IMR-90 (cell line): ENCODE data around the gene RNF14. TPM values are rescaled to one million over a fixed set of nuclear protein-coding genes. Genes with fewer than 3 reads are reported as not detected.
A peak's percentile ranks its signal among the peaks of the same experiment; 100 is the strongest.

Experiments used
- ATAC-seq: fragments of 200-7000 bp; cut with Tn5 transposase; 2 replicates; pipeline ENCODE4 v1.9.1; 2020; ENCODE audit warnings: low read depth, mild to moderate bottlenecking, moderate library complexity
- BruUV-seq: library from RNA; stranded (reverse); fragments of 400-500 nt; replicated peaks from 2 replicates; lab custom pipeline; 2021; lab: Mats Ljungman, UMichigan
- CTCF ChIA-PET: fragments of 300-600 bp; formaldehyde crosslinking; extraction: SDS; loops from one replicate; lab custom pipeline; 2021; ENCODE audit warnings: antibody characterized with exemption; lab: Yijun Ruan, JAX
- POLR2A ChIA-PET: fragments of 300-600 bp; sonication (Branson Sonifier 250); formaldehyde crosslinking; loops from one replicate; lab custom pipeline; 2022; ENCODE audit warnings: antibody characterized with exemption; ENCODE audit not compliant: unreplicated experiment; lab: Charles Lee
- DNase-seq: peaks from one replicate; pipeline ENCODE4 v3.0.0; 2013
- H2AFZ ChIP-seq: replicated peaks from 2 replicates; pipeline ENCODE3; 2013; ENCODE audit warnings: low read length, mild to moderate bottlenecking; ENCODE audit not compliant: poor library complexity
- H2AK5ac ChIP-seq: 2 replicates; pipeline ENCODE4 v1.6.1; 2013; ENCODE audit warnings: low read depth, low read length, inconsistent platforms
- H2AK9ac ChIP-seq: replicated peaks from 2 replicates; pipeline ENCODE3; 2013; ENCODE audit warnings: mild to moderate bottlenecking, low read depth, low read length, moderate library complexity; ENCODE audit not compliant: poor library complexity
- H2BK120ac ChIP-seq: 2 replicates; pipeline ENCODE4 v1.6.1; 2013; ENCODE audit warnings: low read depth, low read length, inconsistent platforms
- H2BK15ac ChIP-seq: 3 replicates; pipeline ENCODE4 v1.6.1; 2013; ENCODE audit warnings: low read depth, low read length, inconsistent platforms
- H2BK20ac ChIP-seq: 2 replicates; pipeline ENCODE4 v1.6.1; 2013; ENCODE audit warnings: low read depth, mild to moderate bottlenecking, inconsistent platforms, low read length, moderate library complexity
- H2BK5ac ChIP-seq: 2 replicates; pipeline ENCODE4 v1.6.1; 2013; ENCODE audit warnings: mild to moderate bottlenecking, low read depth, low read length, inconsistent platforms; ENCODE audit not compliant: poor library complexity, severe bottlenecking
- H3K14ac ChIP-seq: replicated peaks from 2 replicates; pipeline ENCODE4 v1.6.1; 2013; ENCODE audit warnings: low read depth, low read length, inconsistent platforms
- H3K18ac ChIP-seq: 2 replicates; pipeline ENCODE4 v1.6.1; 2013; ENCODE audit warnings: low read depth, low read length, control low read depth
- H3K23ac ChIP-seq: 2 replicates; pipeline ENCODE4 v1.6.1; 2013; ENCODE audit warnings: low read depth, low read length, inconsistent platforms
- H3K27ac ChIP-seq: 2 replicates; pipeline ENCODE4 v1.5.1; 2013; ENCODE audit warnings: mild to moderate bottlenecking, control low read depth, low read length; ENCODE audit not compliant: insufficient read depth
- H3K27me3 ChIP-seq: 2 replicates; pipeline ENCODE4 v1.6.1; 2013; ENCODE audit warnings: low read length; ENCODE audit not compliant: control insufficient read depth, insufficient read depth
- H3K36me3 ChIP-seq: 2 replicates; pipeline ENCODE4 v1.6.1; 2013; ENCODE audit warnings: low read length, mixed read lengths; ENCODE audit not compliant: control insufficient read depth, insufficient read depth
- H3K4ac ChIP-seq: 2 replicates; pipeline ENCODE4 v1.6.1; 2013; ENCODE audit warnings: low read depth, low read length, inconsistent platforms
- H3K4me1 ChIP-seq: 2 replicates; pipeline ENCODE4 v1.6.1; 2013; ENCODE audit warnings: low read length, mixed read lengths; ENCODE audit not compliant: control insufficient read depth, insufficient read depth
- H3K4me2 ChIP-seq: 2 replicates; pipeline ENCODE4 v1.6.1; 2013; ENCODE audit warnings: low read depth, mild to moderate bottlenecking, control low read depth, low read length, moderate library complexity
- H3K4me3 ChIP-seq: 2 replicates; pipeline ENCODE4 v1.5.1; 2013; ENCODE audit warnings: low read depth, mild to moderate bottlenecking, control low read depth, low read length, moderate library complexity; ENCODE audit not compliant: insufficient read depth
- H3K56ac ChIP-seq: 2 replicates; pipeline ENCODE4 v1.6.1; 2013; ENCODE audit warnings: low read length, inconsistent platforms; ENCODE audit not compliant: insufficient read depth; ENCODE audit errors: extremely low read depth
- H3K79me1 ChIP-seq, 2 experiments: 2 replicates each; pipeline ENCODE4 v1.6.1; 2013; ENCODE audit warnings: low read length in 2 of 2, inconsistent platforms in 1 of 2, low read depth in 1 of 2
- H3K9ac ChIP-seq: 2 replicates; pipeline ENCODE4 v1.6.1; 2013; ENCODE audit warnings: low read depth, low read length, control low read depth
- H3K9me1 ChIP-seq: 2 replicates; pipeline ENCODE4 v1.6.1; 2013; ENCODE audit warnings: low read length, inconsistent platforms; ENCODE audit not compliant: insufficient read depth
- H3K9me3 ChIP-seq: 2 replicates; pipeline ENCODE4 v1.6.1; 2013; ENCODE audit warnings: low read length; ENCODE audit not compliant: control insufficient read depth, insufficient read depth
- H4K20me1 ChIP-seq: 2 replicates; pipeline ENCODE4 v1.6.1; 2013; ENCODE audit warnings: low read length, inconsistent platforms; ENCODE audit not compliant: insufficient read depth
- H4K5ac ChIP-seq: 2 replicates; pipeline ENCODE4 v1.6.1; 2013; ENCODE audit warnings: mild to moderate bottlenecking, low read depth, low read length, control low read depth
- H4K8ac ChIP-seq, 2 experiments: 2 replicates each; pipeline ENCODE4 v1.6.1; 2013; ENCODE audit warnings: low read depth in 2 of 2, low read length in 2 of 2, control low read depth in 1 of 2, inconsistent platforms in 1 of 2
- H4K91ac ChIP-seq: 2 replicates; pipeline ENCODE4 v1.6.1; 2013; ENCODE audit warnings: low read depth, low read length, inconsistent platforms; ENCODE audit not compliant: insufficient read depth
- BHLHE40 ChIP-seq: fragments of 150-350 bp; IDR thresholded peaks from 2 replicates; pipeline ENCODE4 v1.6.1; 2016; ENCODE audit warnings: mild to moderate bottlenecking, low read depth, low read length
- CEBPB ChIP-seq: IDR thresholded peaks from 2 replicates; pipeline ENCODE4 v1.6.1; 2012; ENCODE audit warnings: low read depth, low read length, improper control_type of control experiment
- CHD1 ChIP-seq: IDR thresholded peaks from 2 replicates; pipeline ENCODE4 v1.6.1; 2012; ENCODE audit warnings: low read depth, low read length, improper control_type of control experiment
- CTCF ChIP-seq: conservative IDR thresholded peaks from 2 replicates; pipeline ENCODE4 v1.5.1; 2012; ENCODE audit warnings: mild to moderate bottlenecking, low read depth, low read length, improper control_type of control experiment
- FOS ChIP-seq: fragments of 150-350 bp; IDR thresholded peaks from 2 replicates; pipeline ENCODE4 v1.6.1; 2016; ENCODE audit warnings: low read depth, low read length
- MAFK ChIP-seq: IDR thresholded peaks from 2 replicates; pipeline ENCODE4 v1.6.1; 2012; ENCODE audit warnings: low read depth, low read length, improper control_type of control experiment
- NFE2L2 ChIP-seq: fragments of 150-350 bp; IDR thresholded peaks from 2 replicates; pipeline ENCODE4 v1.6.1; 2016; ENCODE audit warnings: low read depth, mild to moderate bottlenecking, low read length
- POLR2A ChIP-seq: IDR thresholded peaks from 2 replicates; pipeline ENCODE4 v1.6.1; 2012; ENCODE audit warnings: mild to moderate bottlenecking, low read depth, low read length
- RCOR1 ChIP-seq: IDR thresholded peaks from 2 replicates; pipeline ENCODE4 v1.6.1; 2012; ENCODE audit warnings: mild to moderate bottlenecking, low read length, improper control_type of control experiment; ENCODE audit not compliant: insufficient replicate concordance
- SMC3 ChIP-seq: fragments of 150-350 bp; IDR thresholded peaks from 2 replicates; pipeline ENCODE4 v1.6.1; 2016; ENCODE audit warnings: low read depth, mild to moderate bottlenecking, antibody characterized with exemption, low read length, moderate library complexity
- WGBS, 2 experiments: methylation state at CpG; one replicate each; pipeline versions ENCODE4 v1.1.5 to v1.1.7; 2013; ENCODE audit warnings: missing lambda C conversion rate in 2 of 2; ENCODE audit not compliant: insufficient read length in 1 of 2; ENCODE audit errors: extremely low coverage in 2 of 2; 5-methylcytosine and 5-hydroxymethylcytosine counted together
- dilution Hi-C: fragments of 300-500 bp; cut with HindIII; formaldehyde crosslinking; loops from one replicate; pipeline ENCODE4 v1.14.3; 2018; ENCODE audit warnings: low sequenced_read_pairs; ENCODE audit not compliant: unreplicated experiment
- in situ Hi-C: fragments of 300-500 bp; cut with MboI; formaldehyde crosslinking; loops from 3 replicates; pipeline ENCODE4 v1.14.3; 2019; ENCODE audit warnings: low sequenced_read_pairs, inconsistent platforms, mixed read lengths
- intact Hi-C: fragments of 100-400 bp; cut with micrococcal nuclease; formaldehyde crosslinking; loops from 2 replicates; pipeline ENCODE4 v1.10.0; 2022
- polyA plus RNA-seq, 3 experiments: library from polyadenylated mRNA; depleted of rRNA; stranded (reverse); fragments of >200 nt; gene quantifications; 2 replicates each; pipeline ENCODE4 v1.2.3, GENCODE V29; 2012; ENCODE audit warnings: low replicate concordance in 1 of 3
- total RNA-seq: library from RNA; depleted of rRNA; stranded (reverse); fragments of >200 nt; gene quantifications from 2 replicates; pipeline ENCODE4 v1.2.3, GENCODE V29; 2012

Gene RNF14
- total and polyA plus RNA-seq, 2 of the 4 experiments (the other 2 are of a cell fraction) = 36.1 to 106 TPM

- Histone ChIP-seq H3K9me1 (peaks cover 19% of the 10 kb centered on the region), H3K27me3 (no peaks in the 10 kb centered on the region), H3K4me1 (peaks cover 10% of the 10 kb centered on the region), H3K23ac (0 out of 2 replicates have a peak overlapping the region, but pooled peaks have one; percentile 10), H3K9me3 (no peaks in the 10 kb centered on the region), H3K79me1 (peaks cover 4 to 17% of the 10 kb centered on the region in 2 experiments; a peak in 3 of 4 replicates), H2BK120ac (peak overlapping the region; percentile 40; the same call in 1 of the 2 replicates), H2AFZ (no peak overlapping the region), H2BK20ac (peak overlapping the region; percentile 20; the same call in 1 of the 2 replicates), H3K56ac (no peak overlapping the region), H2AK5ac (peak overlapping the region; percentile 38; the same call in 1 of the 2 replicates), H3K27ac (no peak overlapping the region), H4K8ac (peak overlapping the region in 1 of 2 experiments; percentile 19; a peak in 2 of 4 replicates), H3K4me2 (no peak overlapping the region), H4K5ac (peak overlapping the region; percentile 74; the same call in 1 of the 2 replicates), H2BK15ac (peak overlapping the region; percentile 52; the same call in 2 of the 3 replicates), H3K36me3 (peaks cover 9% of the 10 kb centered on the region; the same call in 1 of the 2 replicates), H2BK5ac (no peak overlapping the region), H4K20me1 (no peaks in the 10 kb centered on the region), H3K9ac (no peak overlapping the region), H4K91ac (no peak overlapping the region; the same call in none of the 2 replicates), H3K18ac (no peak overlapping the region), H3K14ac (no peak overlapping the region), H2AK9ac (peak overlapping the region; percentile 77), H3K4me3 (no peak overlapping the region), H3K4ac (0 out of 2 replicates have a peak overlapping the region, but pooled peaks have one; percentile 15)
- in situ Hi-C loops = no loop called here
- TF ChIP-seq SMC3 (no peak), RCOR1 (no peak), NFE2L2 (no peak), POLR2A (no peak), CHD1 (no peak), CTCF (no peak), BHLHE40 (no peak), CEBPB (no peak), MAFK (no peak), FOS (no peak)
- peak; percentile 57 for DNase-seq
- CTCF ChIA-PET = interaction anchor here (1.0 to 1.6 kb wide), 2 partner anchors 11 to 129 kb away, joined by 3 to 9 read pairs; no protein-coding TSS in a partner anchor
- no TSS peak for BruUV-seq
- no peak for ATAC-seq
- POLR2A ChIA-PET = no interaction called here
- WGBS, 2 experiments = 86% methylated on average over 10 of the region's 16 CpGs; no CpG with 5 or more reads in 1 of the 2 experiments
- dilution Hi-C loops = no loop called here
- intact Hi-C loops = loop anchor here (2.0 to 10.0 kb wide), 4 partner anchors 95 to 681 kb away; partner anchors contain the start of gene NDFIP1
Observed at GRCh38 chr5:142013734-142014521, 45.0 kb downstream of the RNF14 start.
